Measurements from ENCODE around the gene APP.

APP gene

DNA sequence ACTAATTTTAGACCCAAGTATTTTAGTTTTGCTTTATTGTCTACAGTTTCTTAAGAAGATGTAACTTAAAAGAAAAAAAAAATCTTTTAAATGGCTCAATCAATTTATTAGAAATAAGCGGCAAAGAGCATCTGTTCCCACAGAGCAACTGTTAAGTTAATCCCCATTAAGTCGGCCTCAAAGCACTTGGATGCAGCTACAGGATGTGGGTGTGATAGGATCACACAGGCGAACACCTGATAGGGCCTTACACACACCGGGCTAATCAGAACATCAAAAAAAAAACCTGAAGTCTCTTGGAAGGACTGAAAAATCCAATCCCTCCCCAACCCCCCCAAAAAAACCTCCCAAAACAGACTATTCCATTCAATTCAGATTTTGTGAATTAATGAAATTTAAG lies 23.0 kb downstream of the APP start:
- Histone ChIP-seq H3K4me1 (ENCODE audit: insufficient read depth, low read length, severe bottlenecking) (no peaks in the 10 kb centered on the region), H3K27me3 (ENCODE audit: insufficient read depth, low read length) (no peaks in the 10 kb centered on the region), H2AFZ (ENCODE audit: low read length) (no peak overlapping the region), H3K9ac (ENCODE audit: low read length) (no peak overlapping the region), H3K9me3 (ENCODE audit: low read length) (no peaks in the 10 kb centered on the region), H3K4me3 (ENCODE audit: low read depth, low read length, poor library complexity, severe bottlenecking) (no peak overlapping the region), H3K4me2 (ENCODE audit: low read length) (no peak overlapping the region), H3K9me2 (ENCODE audit: low read depth, low read length) (no peaks in the 10 kb centered on the region), H3K79me2 (ENCODE audit: insufficient read depth, low read length) (no peaks in the 10 kb centered on the region), H3K27ac (ENCODE audit: low read depth, low read length, poor library complexity, severe bottlenecking) (no peak overlapping the region), H4K20me1 (ENCODE audit: insufficient read depth, low read length) (no peaks in the 10 kb centered on the region), H3F3A (ENCODE audit: insufficient read depth, low read length) (no peaks in the 10 kb centered on the region), H3K36me3 (ENCODE audit: insufficient read depth, low read length) (no peaks in the 10 kb centered on the region)
- no peak for TF ChIP-seq EZH2 (IDR thresholded peaks at IDR 0.05; ENCODE audit: borderline replicate concordance, low read length)
- TF ChIP-seq, protein P1, sequence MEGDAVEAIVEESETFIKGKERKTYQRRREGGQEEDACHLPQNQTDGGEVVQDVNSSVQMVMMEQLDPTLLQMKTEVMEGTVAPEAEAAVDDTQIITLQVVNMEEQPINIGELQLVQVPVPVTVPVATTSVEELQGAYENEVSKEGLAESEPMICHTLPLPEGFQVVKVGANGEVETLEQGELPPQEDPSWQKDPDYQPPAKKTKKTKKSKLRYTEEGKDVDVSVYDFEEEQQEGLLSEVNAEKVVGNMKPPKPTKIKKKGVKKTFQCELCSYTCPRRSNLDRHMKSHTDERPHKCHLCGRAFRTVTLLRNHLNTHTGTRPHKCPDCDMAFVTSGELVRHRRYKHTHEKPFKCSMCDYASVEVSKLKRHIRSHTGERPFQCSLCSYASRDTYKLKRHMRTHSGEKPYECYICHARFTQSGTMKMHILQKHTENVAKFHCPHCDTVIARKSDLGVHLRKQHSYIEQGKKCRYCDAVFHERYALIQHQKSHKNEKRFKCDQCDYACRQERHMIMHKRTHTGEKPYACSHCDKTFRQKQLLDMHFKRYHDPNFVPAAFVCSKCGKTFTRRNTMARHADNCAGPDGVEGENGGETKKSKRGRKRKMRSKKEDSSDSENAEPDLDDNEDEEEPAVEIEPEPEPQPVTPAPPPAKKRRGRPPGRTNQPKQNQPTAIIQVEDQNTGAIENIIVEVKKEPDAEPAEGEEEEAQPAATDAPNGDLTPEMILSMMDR (IDR thresholded peaks at IDR 0.05; ENCODE audit: low read length): no peak

DNA sequence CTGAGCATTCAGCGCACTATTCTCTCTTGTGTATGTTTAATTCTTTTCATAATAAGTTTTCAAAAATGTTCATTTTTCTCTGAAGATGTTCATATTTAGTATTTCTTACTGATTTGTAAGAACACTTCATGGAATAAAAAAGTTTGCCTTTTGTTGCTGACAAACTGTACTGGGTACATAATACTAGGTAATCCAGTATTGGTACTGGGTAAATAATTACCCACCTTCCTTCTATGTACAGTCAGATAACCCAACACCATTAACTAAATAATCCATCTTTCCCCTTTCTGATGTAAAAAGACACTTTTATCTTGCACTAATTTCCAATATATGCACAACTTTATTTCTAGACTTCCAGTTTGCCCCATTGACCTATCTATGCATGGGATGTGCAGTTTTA lies 23.9 kb downstream of the APP start:
- H3F3A ChIP-seq (ENCODE audit: insufficient read depth, low read length): no peaks in the 10 kb centered on the region
- H3K9ac ChIP-seq (ENCODE audit: low read length): no peak overlapping the region
- H4K20me1 ChIP-seq (ENCODE audit: insufficient read depth, low read length): no peaks in the 10 kb centered on the region
- H3K79me2 ChIP-seq (ENCODE audit: insufficient read depth, low read length): no peaks in the 10 kb centered on the region
- H3K4me1 ChIP-seq (ENCODE audit: insufficient read depth, low read length, severe bottlenecking): no peaks in the 10 kb centered on the region
- H3K4me3 ChIP-seq (ENCODE audit: low read depth, low read length, poor library complexity, severe bottlenecking): no peak overlapping the region
- no peak overlapping the region for H3K27ac ChIP-seq (ENCODE audit: low read depth, low read length, poor library complexity, severe bottlenecking)
- no peak overlapping the region for H3K4me2 ChIP-seq (ENCODE audit: low read length)
- H3K9me2 ChIP-seq (ENCODE audit: low read depth, low read length): no peaks in the 10 kb centered on the region
- no peak for TF ChIP-seq EZH2 (IDR thresholded peaks at IDR 0.05; ENCODE audit: borderline replicate concordance, low read length)
- TF ChIP-seq, protein P1 (IDR thresholded peaks at IDR 0.05; ENCODE audit: low read length): no peak
- H3K9me3 ChIP-seq (ENCODE audit: low read length): no peaks in the 10 kb centered on the region
- H3K27me3 ChIP-seq (ENCODE audit: insufficient read depth, low read length): no peaks in the 10 kb centered on the region
- H2AFZ ChIP-seq (ENCODE audit: low read length): no peak overlapping the region
- no peaks in the 10 kb centered on the region for H3K36me3 ChIP-seq (ENCODE audit: insufficient read depth, low read length)

DNA sequence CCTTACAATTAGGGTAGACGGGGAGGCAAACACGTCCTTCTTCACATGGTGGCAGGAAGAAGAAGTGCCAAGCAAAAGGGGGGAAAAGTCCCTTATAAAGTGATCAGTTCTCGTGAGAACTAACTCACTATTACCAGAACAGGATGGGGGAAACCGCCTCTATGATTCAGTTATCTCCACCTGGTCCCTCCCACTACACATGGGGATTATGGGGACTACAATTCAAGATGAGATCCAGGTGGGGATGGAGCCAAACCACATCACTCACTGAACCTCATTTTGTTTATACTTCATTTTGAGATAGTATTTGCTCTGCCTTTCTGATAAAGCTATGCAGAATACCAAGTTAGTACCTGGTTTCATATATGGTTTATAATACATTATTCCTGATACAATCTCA lies 26.5 kb downstream of the APP start:
- Histone ChIP-seq H3K9ac (ENCODE audit: low read length) (no peak overlapping the region), H4K20me1 (ENCODE audit: insufficient read depth, low read length) (no peaks in the 10 kb centered on the region), H3K79me2 (ENCODE audit: insufficient read depth, low read length) (no peaks in the 10 kb centered on the region), H3K27me3 (ENCODE audit: insufficient read depth, low read length) (no peaks in the 10 kb centered on the region), H3F3A (ENCODE audit: insufficient read depth, low read length) (no peaks in the 10 kb centered on the region), H3K4me1 (ENCODE audit: insufficient read depth, low read length, severe bottlenecking) (no peaks in the 10 kb centered on the region), H2AFZ (ENCODE audit: low read length) (no peak overlapping the region), H3K4me2 (ENCODE audit: low read length) (no peak overlapping the region), H3K36me3 (ENCODE audit: insufficient read depth, low read length) (no peaks in the 10 kb centered on the region), H3K27ac (ENCODE audit: low read depth, low read length, poor library complexity, severe bottlenecking) (no peak overlapping the region), H3K9me3 (ENCODE audit: low read length) (no peaks in the 10 kb centered on the region), H3K9me2 (ENCODE audit: low read depth, low read length) (no peaks in the 10 kb centered on the region), H3K4me3 (ENCODE audit: low read depth, low read length, poor library complexity, severe bottlenecking) (no peak overlapping the region)
- TF ChIP-seq, protein P1 (IDR thresholded peaks at IDR 0.05; ENCODE audit: low read length): no peak
- no peak for TF ChIP-seq EZH2 (IDR thresholded peaks at IDR 0.05; ENCODE audit: borderline replicate concordance, low read length)
